ENCODE measurements around the gene ADCY3. TPM values are rescaled to one million over a fixed set of nuclear protein-coding genes. Genes with fewer than 3 reads are reported as not detected.

ADCY3 gene
- total and polyA plus RNA-seq, 2 of the 4 experiments (the other 2 are of a cell fraction) = 17.4 to 46.1 TPM

DNA sequence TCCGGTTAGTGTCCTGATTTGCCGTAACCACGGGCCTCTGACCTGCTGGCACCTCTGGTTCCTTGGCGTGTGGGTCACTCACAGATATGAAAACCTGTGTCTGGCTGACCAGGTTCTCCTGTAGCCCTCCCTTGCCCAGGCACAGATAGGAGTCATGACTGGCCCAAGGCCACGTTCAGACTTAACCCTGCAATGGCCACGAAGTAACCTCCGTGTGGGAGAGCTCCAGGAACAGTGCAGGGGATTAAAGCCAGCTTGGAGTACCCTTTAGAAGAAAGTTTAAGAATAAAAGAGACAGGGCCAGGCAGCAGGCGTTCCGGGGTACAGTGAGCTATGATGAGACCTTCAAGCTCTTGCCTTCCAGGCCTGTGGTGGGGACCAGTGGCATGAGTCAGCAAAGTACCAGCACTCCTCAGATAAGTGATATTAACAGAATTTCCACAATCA, 101.3 kb downstream of the ADCY3 start:
- Histone ChIP-seq H3K4me1 (ENCODE audit: control insufficient read depth, insufficient read depth, low read length) (peaks cover 17% of the 10 kb centered on the region), H3K4ac (ENCODE audit: low read depth, low read length) (peak overlapping the region; percentile 79), H3K9me1 (ENCODE audit: insufficient read depth, low read length) (peaks cover 16% of the 10 kb centered on the region), H2BK120ac (ENCODE audit: low read depth, low read length) (peak overlapping the region; percentile 58), H3K14ac (replicated peaks; ENCODE audit: low read depth, low read length) (peak overlapping the region; percentile 72; the same call in 1 of the 2 replicates), H3K9me3 (ENCODE audit: control insufficient read depth, insufficient read depth, low read length) (no peaks in the 10 kb centered on the region), H4K20me1 (ENCODE audit: insufficient read depth, low read length) (peaks cover 5% of the 10 kb centered on the region; the same call in 1 of the 2 replicates), H3K4me2 (ENCODE audit: low read depth, low read length) (no peak overlapping the region), H3K36me3 (ENCODE audit: control insufficient read depth, insufficient read depth, low read length) (peaks cover 45% of the 10 kb centered on the region), H2BK15ac (ENCODE audit: low read depth, low read length) (peak overlapping the region; percentile 61; the same call in 1 of the 3 replicates), H4K8ac (ENCODE audit: low read depth in 2 of 2, low read length in 2 of 2) (peak overlapping the region; percentile 60 to 66; a peak in 3 of 4 replicates), H4K5ac (ENCODE audit: low read depth, low read length) (peak overlapping the region; percentile 33; the same call in 1 of the 2 replicates), H2AFZ (replicated peaks; ENCODE audit: low read length, poor library complexity) (peak overlapping the region; percentile 59), H3K27me3 (ENCODE audit: control insufficient read depth, insufficient read depth, low read length) (no peaks in the 10 kb centered on the region), H3K18ac (ENCODE audit: low read depth, low read length) (0 out of 2 replicates have a peak overlapping the region, but pooled peaks have one; percentile 5), H2AK9ac (replicated peaks; ENCODE audit: low read depth, low read length, poor library complexity) (peak overlapping the region; percentile 92), H2AK5ac (ENCODE audit: low read depth, low read length) (peak overlapping the region; percentile 54), H3K23ac (ENCODE audit: low read depth, low read length) (peak overlapping the region; percentile 75), H3K56ac (ENCODE audit: extremely low read depth, insufficient read depth, low read length) (no peak overlapping the region), H3K27ac (ENCODE audit: insufficient read depth, low read length) (peak overlapping the region; percentile 17; the same call in 1 of the 2 replicates), H2BK5ac (ENCODE audit: low read depth, low read length, poor library complexity, severe bottlenecking) (peak overlapping the region; percentile 49), H3K9ac (ENCODE audit: low read depth, low read length) (no peak overlapping the region), H3K4me3 (ENCODE audit: insufficient read depth, low read depth, low read length) (no peak overlapping the region), H3K79me1 (ENCODE audit: low read depth in 1 of 2, low read length in 2 of 2) (peaks cover 34 to 67% of the 10 kb centered on the region in 2 experiments), H4K91ac (ENCODE audit: insufficient read depth, low read depth, low read length) (peak overlapping the region; percentile 82), H2BK20ac (ENCODE audit: low read depth, low read length) (peak overlapping the region; percentile 54)
- 0% methylated on average over 1 of the region's 9 CpGs; no CpG with 5 or more reads in 1 of the 2 experiments for WGBS, 2 experiments (ENCODE audit: extremely low coverage in 2 of 2, insufficient read length in 1 of 2)
- ChIA-PET CTCF (interaction anchor here (0.5 to 0.6 kb wide), 3 partner anchors 204 to 802 kb away, joined by 3 to 4 read pairs (median 4); no protein-coding TSS in a partner anchor), POLR2A (ENCODE audit: unreplicated experiment) (interaction anchor here (0.6 kb wide), 1 partner anchor 245 kb away, joined by 3 read pairs; no protein-coding TSS in a partner anchor)
- dilution Hi-C loops (cut with HindIII; ENCODE audit: low sequenced_read_pairs, unreplicated experiment) = no loop called here
- DNase-seq (peak; percentile 63), ATAC-seq (ENCODE audit: low read depth) (peak; percentile 46)
- intact Hi-C loops (cut with micrococcal nuclease) = no loop called here
- BruUV-seq (replicated peaks) = no TSS peak
- peak; percentile 62 for TF ChIP-seq MAFK (IDR thresholded peaks at IDR 0.05; ENCODE audit: low read depth, low read length)
- TF ChIP-seq MAZ (IDR thresholded peaks at IDR 0.05; ENCODE audit: borderline replicate concordance, low read depth, low read length) = no peak
- no peak for TF ChIP-seq CEBPB (IDR thresholded peaks at IDR 0.05; ENCODE audit: low read depth, low read length)
- TF ChIP-seq NFE2L2 (IDR thresholded peaks at IDR 0.05; ENCODE audit: low read depth, low read length) = peak; percentile 85
- in situ Hi-C loops (cut with MboI; ENCODE audit: low sequenced_read_pairs) = no loop called here

Measured in IMR-90 (cell line).